AG04450 (cell line): ENCODE data around the gene PTPRS. TPM values are rescaled to one million over a fixed set of nuclear protein-coding genes. Genes with fewer than 3 reads are reported as not detected.
"Not testable (repeated sequence)": the region's sequence is repeated elsewhere in the genome, so short reads cannot be mapped to it uniquely, and the experiment has no call there.

Experiments
- CTCF ChIA-PET: fragments of 300-600, 350-600 bp; formaldehyde crosslinking; extraction: SDS; loops from one replicate; lab custom pipeline; 2022; ENCODE audit warnings: antibody characterized with exemption, inconsistent platforms; lab: Charles Lee
- POLR2A ChIA-PET: fragments of 350-600 bp; formaldehyde crosslinking; extraction: SDS; loops from one replicate; lab custom pipeline; 2021; ENCODE audit warnings: antibody characterized with exemption, inconsistent platforms; lab: Yijun Ruan, JAX
- DNase-seq: peaks from one replicate; pipeline ENCODE4 v3.0.0-alpha.2; 2011; ENCODE audit warnings: low read depth, low spot score
- H3K27ac ChIP-seq: one replicate; pipeline ENCODE4 v1.5.1; 2012; ENCODE audit warnings: low read depth, low read length, control low read depth
- H3K27me3 ChIP-seq: one replicate; pipeline ENCODE4 v1.6.0; 2012; ENCODE audit warnings: low read length; ENCODE audit not compliant: control insufficient read depth, insufficient read depth
- H3K4me3 ChIP-seq: 2 replicates; pipeline ENCODE4 v1.5.1; 2011; ENCODE audit warnings: mild to moderate bottlenecking, low read depth, low read length, control low read depth
- H3K9me3 ChIP-seq: 2 replicates; pipeline ENCODE4 v1.5.1; 2012; ENCODE audit warnings: low read length; ENCODE audit not compliant: control insufficient read depth, insufficient read depth
- CTCF ChIP-seq: IDR thresholded peaks from 2 replicates; pipeline ENCODE4 v1.5.1; 2011; ENCODE audit warnings: low read depth, low read length, control low read depth, inconsistent platforms
- polyA plus RNA-seq: library from polyadenylated mRNA; depleted of rRNA; stranded (reverse); fragments of >200 nt; gene quantifications from 2 replicates; pipeline ENCODE4 v1.2.3, GENCODE V29; 2011

PTPRS gene
- polyA plus RNA-seq, 1 experiment: 26.5 TPM

DNA sequence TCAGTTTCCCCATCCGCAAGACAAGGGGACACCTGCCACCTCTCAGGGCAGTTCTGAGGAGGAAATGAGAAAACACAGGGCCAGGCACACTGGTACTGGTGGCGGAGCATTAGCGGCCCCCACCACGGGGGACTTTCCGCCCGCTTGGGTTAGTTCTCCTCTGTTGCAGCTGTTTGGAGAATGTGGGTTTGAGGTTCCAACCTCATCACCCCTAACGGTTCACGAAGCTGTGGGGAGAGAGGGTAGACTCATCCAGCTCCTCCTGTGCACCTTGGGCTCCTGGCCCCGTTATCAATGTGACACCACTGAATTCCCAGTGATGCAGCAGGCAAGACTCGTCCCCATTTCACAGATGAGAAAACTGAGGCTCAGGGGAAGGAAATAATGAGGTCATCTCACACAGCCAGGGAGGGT lies 10.3 kb downstream of the PTPRS start:
- H3K9me3 ChIP-seq: peaks cover under 1% of the 10 kb centered on the region; the same call in 1 of the 2 replicates
- no peaks in the 10 kb centered on the region for H3K27me3 ChIP-seq
- no peak overlapping the region for H3K4me3 ChIP-seq
- CTCF ChIA-PET: no interaction called here
- no peak overlapping the region for H3K27ac ChIP-seq
- DNase-seq: no peak
- TF ChIP-seq CTCF: no peak
- POLR2A ChIA-PET: no interaction called here

DNA sequence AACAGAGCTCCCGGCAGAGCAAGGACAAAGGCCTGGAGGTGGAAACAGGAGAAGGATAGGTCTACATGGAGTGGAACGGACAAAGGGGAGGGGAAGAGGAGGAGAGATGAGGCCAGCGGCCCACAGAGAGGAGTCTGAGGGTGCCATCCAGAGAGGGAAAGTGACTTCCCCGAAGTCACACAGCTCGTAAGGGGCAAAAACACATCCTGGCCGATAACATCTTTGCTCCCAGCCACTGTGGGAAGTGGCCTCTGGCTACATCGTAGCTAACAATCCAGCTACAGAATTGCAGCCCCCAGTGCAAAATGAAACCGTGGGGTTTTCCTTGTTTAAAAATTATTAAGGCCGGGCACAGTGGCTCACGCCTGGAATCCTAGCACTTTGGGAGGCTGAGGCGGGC lies 11.5 kb downstream of the PTPRS start:
- no peak for DNase-seq
- POLR2A ChIA-PET: no interaction called here

GRCh38 chr19:5328407-5328806 lies 12.2 kb downstream of the PTPRS start:
- H3K9me3 ChIP-seq, H3K27me3 ChIP-seq, H3K27ac ChIP-seq, DNase-seq, POLR2A ChIA-PET, H3K4me3 ChIP-seq: not testable (repeated sequence)
- CTCF ChIA-PET: interaction anchor here (0.6 kb wide), 1 partner anchor 17 kb away, joined by 3 read pairs; no protein-coding TSS in a partner anchor

More for the DNA sequence above, 11.5 kb downstream of the PTPRS start:
- no peak overlapping the region for H3K4me3 ChIP-seq
- peaks cover 6% of the 10 kb centered on the region for H3K9me3 ChIP-seq
- CTCF ChIA-PET: no interaction called here
- no peak for TF ChIP-seq CTCF
- no peaks in the 10 kb centered on the region for H3K27me3 ChIP-seq
- no peak overlapping the region for H3K27ac ChIP-seq

- POLR2A ChIA-PET: no interaction called here
- no peak for TF ChIP-seq CTCF
- H3K4me3 ChIP-seq: no peak overlapping the region
- peaks cover 6% of the 10 kb centered on the region for H3K9me3 ChIP-seq
- DNase-seq: no peak
- CTCF ChIA-PET: no interaction called here
- H3K27ac ChIP-seq: no peak overlapping the region
- no peaks in the 10 kb centered on the region for H3K27me3 ChIP-seq
These were observed 13.5 kb downstream of the PTPRS start for GRCh38 chr19:5326986-5327623.

GRCh38 chr19:5326545-5326944 lies 14.1 kb downstream of the PTPRS start:
- Histone ChIP-seq H3K9me3 (peaks cover 6% of the 10 kb centered on the region), H3K4me3 (no peak overlapping the region), H3K27me3 (no peaks in the 10 kb centered on the region), H3K27ac (no peak overlapping the region)
- no peak for DNase-seq
- ChIA-PET POLR2A (no interaction called here), CTCF (no interaction called here)
- TF ChIP-seq CTCF: no peak
